Glutamatergic neuron (in vitro differentiated cells): ENCODE results near the gene FGFR1OP2. TPM values are rescaled to one million over a fixed set of nuclear protein-coding genes. Genes with fewer than 3 reads are reported as not detected.
A peak's percentile ranks its signal among the peaks of the same experiment; 100 is the strongest.

ENCODE experiments used
- DNase-seq: peaks from one replicate; pipeline ENCODE4 v3.0.0; 2022
- H3K27ac Mint-ChIP-seq: one replicate; pipeline ENCODE4 v1.8.0; 2020; ENCODE audit warnings: mild to moderate bottlenecking, mixed read lengths, inconsistent platforms; ENCODE audit not compliant: unreplicated experiment
- H3K27me3 Mint-ChIP-seq: one replicate; pipeline ENCODE4 v1.8.0; 2020; ENCODE audit warnings: mild to moderate bottlenecking, moderate library complexity, mixed read lengths, inconsistent platforms; ENCODE audit not compliant: unreplicated experiment
- H3K36me3 Mint-ChIP-seq: one replicate; pipeline ENCODE4 v1.8.0; 2020; ENCODE audit warnings: mild to moderate bottlenecking, mixed read lengths, inconsistent platforms; ENCODE audit not compliant: unreplicated experiment
- H3K4me1 Mint-ChIP-seq: one replicate; pipeline ENCODE4 v1.8.0; 2020; ENCODE audit warnings: mild to moderate bottlenecking, low read depth, mixed read lengths, inconsistent platforms; ENCODE audit not compliant: unreplicated experiment
- H3K4me3 Mint-ChIP-seq: one replicate; pipeline ENCODE4 v1.8.0; 2020; ENCODE audit warnings: mild to moderate bottlenecking, mixed read lengths, inconsistent platforms; ENCODE audit not compliant: unreplicated experiment
- H3K9me3 Mint-ChIP-seq: one replicate; pipeline ENCODE4 v1.8.0; 2020; ENCODE audit warnings: mild to moderate bottlenecking, moderate library complexity, mixed read lengths, inconsistent platforms; ENCODE audit not compliant: unreplicated experiment
- CTCF ChIP-seq: fragments of 200-600 bp; sonication (generic); IDR thresholded peaks from one replicate; pipeline ENCODE4 v1.5.0; 2021; ENCODE audit not compliant: partially characterized antibody, unreplicated experiment
- total RNA-seq: library from RNA; stranded (reverse); fragmentation: NEBNext Ultra II Directional; extraction: Animal tissue kit (Norgen Biotek cat#: 25700); gene quantifications from one replicate; pipeline ENCODE4 v1.2.1, GENCODE V29; 2021; ENCODE audit not compliant: unreplicated experiment

Gene FGFR1OP2
- total RNA-seq, 1 donor from 2014 or later, result 22.1 TPM

DNA sequence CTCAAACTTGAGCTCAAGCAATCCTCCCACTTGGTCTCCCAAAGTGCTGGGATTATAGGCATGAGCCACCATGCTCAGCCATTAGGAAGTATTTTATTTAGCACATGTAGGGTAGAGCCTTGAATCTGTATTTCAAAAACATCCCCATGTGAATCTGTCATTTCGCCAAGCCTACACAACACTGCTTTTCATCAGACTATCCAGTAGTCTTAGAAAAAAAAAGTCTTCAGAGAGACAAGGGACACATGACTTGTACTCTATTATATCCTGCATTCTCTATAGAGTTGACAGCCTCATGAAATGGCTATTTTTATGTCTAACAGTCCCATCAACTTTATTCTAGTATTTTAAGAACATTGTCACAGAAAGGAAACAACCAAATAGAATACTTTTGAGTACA, 40.5 kb downstream of the FGFR1OP2 start:
- Mint-ChIP-seq H3K27ac (no peak overlapping the region), H3K36me3 (no peaks in the 10 kb centered on the region), H3K4me3 (no peak overlapping the region), H3K27me3 (no peaks in the 10 kb centered on the region), H3K4me1 (peaks cover 6% of the 10 kb centered on the region), H3K9me3 (no peaks in the 10 kb centered on the region)
- no peak for TF ChIP-seq CTCF
- DNase-seq, result no peak

DNA sequence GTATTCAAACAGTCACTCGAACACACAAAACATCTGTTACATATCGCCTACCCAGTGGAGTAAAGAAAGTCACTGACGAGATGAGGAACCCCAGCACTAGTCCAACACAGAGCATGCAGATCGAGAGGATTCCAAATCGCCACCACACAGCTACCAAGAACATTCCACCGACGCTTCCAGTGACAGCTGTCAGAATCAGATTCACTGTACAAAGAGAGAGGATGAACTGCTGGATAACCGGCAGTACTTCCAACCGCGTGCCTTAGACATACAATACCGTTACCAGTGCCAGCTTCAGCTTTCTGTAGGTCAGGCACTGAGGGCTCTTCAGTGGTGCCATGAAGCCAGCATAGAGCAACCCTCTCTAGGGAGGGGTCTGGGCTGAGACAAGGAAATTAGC, 41.5 kb downstream of the FGFR1OP2 start:
- Mint-ChIP-seq H3K36me3 (no peaks in the 10 kb centered on the region), H3K9me3 (no peaks in the 10 kb centered on the region), H3K4me1 (peaks cover 6% of the 10 kb centered on the region), H3K27ac (peak overlapping the region; percentile 75), H3K4me3 (peak overlapping the region; percentile 4), H3K27me3 (no peaks in the 10 kb centered on the region)
- DNase-seq, result no peak
- TF ChIP-seq CTCF, result no peak

- H3K27me3 Mint-ChIP-seq, result no peaks in the 10 kb centered on the region
- TF ChIP-seq CTCF, result no peak
- H3K9me3 Mint-ChIP-seq, result peaks cover 3% of the 10 kb centered on the region
- H3K36me3 Mint-ChIP-seq, result peaks cover 7% of the 10 kb centered on the region
- H3K27ac Mint-ChIP-seq, result no peak overlapping the region
- no peak overlapping the region for H3K4me3 Mint-ChIP-seq
- no peak for DNase-seq
- peaks cover 6% of the 10 kb centered on the region for H3K4me1 Mint-ChIP-seq
Observed at GRCh38 chr12:26982866-26983265, 44.6 kb downstream of the FGFR1OP2 start.

GRCh38 chr12:26987634-26988424, 49.6 kb downstream of the FGFR1OP2 start:
- Mint-ChIP-seq H3K9me3 (peaks cover 3% of the 10 kb centered on the region), H3K36me3 (peaks cover 7% of the 10 kb centered on the region), H3K4me3 (no peak overlapping the region), H3K27ac (no peak overlapping the region), H3K4me1 (no peaks in the 10 kb centered on the region), H3K27me3 (no peaks in the 10 kb centered on the region)
- no peak for TF ChIP-seq CTCF
- DNase-seq, result no peak

- TF ChIP-seq CTCF, result no peak
- no peaks in the 10 kb centered on the region for H3K4me1 Mint-ChIP-seq
Observed at GRCh38 chr12:26988703-26989102, 50.4 kb downstream of the FGFR1OP2 start.

More at GRCh38 chr12:26988703-26989102, 50.4 kb downstream of the FGFR1OP2 start:
- H3K27me3 Mint-ChIP-seq, result no peaks in the 10 kb centered on the region
- DNase-seq, result no peak
- H3K9me3 Mint-ChIP-seq, result peaks cover 3% of the 10 kb centered on the region
- no peak overlapping the region for H3K4me3 Mint-ChIP-seq
- no peak overlapping the region for H3K27ac Mint-ChIP-seq
- H3K36me3 Mint-ChIP-seq, result peaks cover 7% of the 10 kb centered on the region
